D341Med (cell line): Measurements from ENCODE around the gene GGNBP2.

ENCODE experiments used
- DNase-seq: peaks from one replicate; pipeline ENCODE4 v3.0.0; 2012; ENCODE audit warnings: low spot score

Gene GGNBP2

GRCh38 chr17:36632916-36633771 lies 88.4 kb downstream of the GGNBP2 start:
- no peak for DNase-seq
